Measurements from ENCODE around the gene TBX1.

- TF ChIP-seq EZH2 (IDR thresholded peaks at IDR 0.05): no peak
- no peak for TF ChIP-seq CTCF (IDR thresholded peaks at IDR 0.05)
- no peak for TF ChIP-seq EZH2phosphoT487 (IDR thresholded peaks at IDR 0.05)
Measured at GRCh38 chr22:19787849-19788141, 27.2 kb downstream of the TBX1 start.

All from neural progenitor cell (in vitro differentiated cells).